ENCODE results near the gene CLIC4. TPM values are rescaled to one million over a fixed set of nuclear protein-coding genes. Genes with fewer than 3 reads are reported as not detected.

CLIC4 gene
- total RNA-seq, 1 experiment from 2014 or later = 123 TPM

DNA sequence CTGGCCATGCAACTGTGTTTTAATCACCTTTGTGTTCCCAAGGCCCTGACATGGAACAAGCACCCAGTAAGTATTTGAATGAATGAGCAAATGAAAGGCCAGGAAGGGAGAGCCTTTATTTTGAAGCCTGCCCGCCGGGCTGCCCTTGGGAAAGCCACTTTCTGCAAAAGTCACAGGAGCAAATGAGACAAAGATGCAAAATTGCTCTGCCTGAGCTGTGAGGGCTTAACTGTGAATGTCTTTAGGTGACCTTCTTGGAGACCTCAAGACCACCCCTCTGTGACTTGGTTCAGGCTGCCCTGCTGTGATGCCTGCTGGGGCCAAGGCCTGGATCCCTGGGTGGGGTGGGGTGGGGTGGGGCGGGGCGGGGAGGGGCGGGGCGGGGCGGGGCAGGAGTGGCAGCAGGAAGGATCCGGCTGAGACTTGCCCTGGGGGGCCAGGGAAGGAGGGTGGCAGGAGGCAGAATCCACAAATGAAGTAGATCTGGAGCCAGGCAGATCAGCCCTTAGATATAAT, 130.8 kb downstream of the CLIC4 start:
- TF ChIP-seq, protein P1, sequence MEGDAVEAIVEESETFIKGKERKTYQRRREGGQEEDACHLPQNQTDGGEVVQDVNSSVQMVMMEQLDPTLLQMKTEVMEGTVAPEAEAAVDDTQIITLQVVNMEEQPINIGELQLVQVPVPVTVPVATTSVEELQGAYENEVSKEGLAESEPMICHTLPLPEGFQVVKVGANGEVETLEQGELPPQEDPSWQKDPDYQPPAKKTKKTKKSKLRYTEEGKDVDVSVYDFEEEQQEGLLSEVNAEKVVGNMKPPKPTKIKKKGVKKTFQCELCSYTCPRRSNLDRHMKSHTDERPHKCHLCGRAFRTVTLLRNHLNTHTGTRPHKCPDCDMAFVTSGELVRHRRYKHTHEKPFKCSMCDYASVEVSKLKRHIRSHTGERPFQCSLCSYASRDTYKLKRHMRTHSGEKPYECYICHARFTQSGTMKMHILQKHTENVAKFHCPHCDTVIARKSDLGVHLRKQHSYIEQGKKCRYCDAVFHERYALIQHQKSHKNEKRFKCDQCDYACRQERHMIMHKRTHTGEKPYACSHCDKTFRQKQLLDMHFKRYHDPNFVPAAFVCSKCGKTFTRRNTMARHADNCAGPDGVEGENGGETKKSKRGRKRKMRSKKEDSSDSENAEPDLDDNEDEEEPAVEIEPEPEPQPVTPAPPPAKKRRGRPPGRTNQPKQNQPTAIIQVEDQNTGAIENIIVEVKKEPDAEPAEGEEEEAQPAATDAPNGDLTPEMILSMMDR (conservative IDR thresholded peaks at IDR 0.05) = no peak
- TF ChIP-seq EZH2 (IDR thresholded peaks at IDR 0.05; ENCODE audit: low read depth) = no peak
- H3K79me2 ChIP-seq (ENCODE audit: low read depth) = no peaks in the 10 kb centered on the region
- no peak overlapping the region for H3K4me2 ChIP-seq
- H3K27me3 ChIP-seq (ENCODE audit: insufficient read depth, low read depth) = no peaks in the 10 kb centered on the region
- no peaks in the 10 kb centered on the region for H3F3A ChIP-seq (ENCODE audit: insufficient read depth, low read depth)
- BruUV-seq (replicated peaks) = no TSS peak
- H3K27ac ChIP-seq = no peak overlapping the region
- no peaks in the 10 kb centered on the region for H3K4me1 ChIP-seq (replicated peaks; ENCODE audit: insufficient read depth)
- H4K20me1 ChIP-seq (ENCODE audit: insufficient read depth) = no peaks in the 10 kb centered on the region
- intact Hi-C loops (cut with micrococcal nuclease; ENCODE audit: unreplicated experiment) = no loop called here
- H3K9me3 ChIP-seq (ENCODE audit: insufficient read depth, low read depth) = no peaks in the 10 kb centered on the region
- H2AFZ ChIP-seq = no peak overlapping the region
- H3K4me3 ChIP-seq = no peak overlapping the region
- H3K36me3 ChIP-seq (ENCODE audit: low read depth) = no peaks in the 10 kb centered on the region
- CTCF ChIA-PET = no interaction called here
- POLR2A ChIA-PET (ENCODE audit: unreplicated experiment) = no interaction called here
- no peak for DNase-seq
- no peaks in the 10 kb centered on the region for H3K9me2 ChIP-seq (ENCODE audit: insufficient read depth)

DNA sequence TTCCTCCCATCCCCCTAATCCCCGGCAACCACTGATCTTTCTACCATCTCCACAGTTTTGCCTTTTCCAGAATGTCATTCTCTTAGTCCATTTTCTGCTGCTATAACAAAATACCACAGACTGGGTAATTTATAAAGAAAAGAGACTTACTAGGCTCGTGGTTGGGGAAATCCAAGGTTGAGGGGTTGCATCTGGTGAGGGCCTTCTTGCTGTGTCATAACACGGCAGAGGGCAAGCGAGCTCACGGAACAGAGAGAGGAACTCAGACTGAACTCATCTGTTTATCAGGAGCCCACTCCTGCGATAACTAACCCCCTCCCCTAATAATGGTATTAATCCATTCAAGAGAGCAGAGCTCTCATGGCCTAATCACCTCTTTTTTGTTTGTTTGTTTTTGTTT, 132.8 kb downstream of the CLIC4 start:
- ChIA-PET POLR2A (ENCODE audit: unreplicated experiment) (no interaction called here), CTCF (no interaction called here)
- no peak overlapping the region for H3K27ac ChIP-seq
- no peaks in the 10 kb centered on the region for H3F3A ChIP-seq (ENCODE audit: insufficient read depth, low read depth)
- H4K20me1 ChIP-seq (ENCODE audit: insufficient read depth) = no peaks in the 10 kb centered on the region
- H3K27me3 ChIP-seq (ENCODE audit: insufficient read depth, low read depth) = no peaks in the 10 kb centered on the region
- H3K79me2 ChIP-seq (ENCODE audit: low read depth) = no peaks in the 10 kb centered on the region
- H3K4me1 ChIP-seq (replicated peaks; ENCODE audit: insufficient read depth) = no peaks in the 10 kb centered on the region
- no peaks in the 10 kb centered on the region for H3K9me3 ChIP-seq (ENCODE audit: insufficient read depth, low read depth)
- intact Hi-C loops (cut with micrococcal nuclease; ENCODE audit: unreplicated experiment) = no loop called here
- no peak for DNase-seq
- H3K36me3 ChIP-seq (ENCODE audit: low read depth) = no peaks in the 10 kb centered on the region
- no peak for TF ChIP-seq EZH2 (IDR thresholded peaks at IDR 0.05; ENCODE audit: low read depth)
- TF ChIP-seq, protein P1 (conservative IDR thresholded peaks at IDR 0.05) = no peak
- no TSS peak for BruUV-seq (replicated peaks)
- H3K4me3 ChIP-seq = no peak overlapping the region
- no peak overlapping the region for H3K4me2 ChIP-seq
- H2AFZ ChIP-seq = no peak overlapping the region
- no peaks in the 10 kb centered on the region for H3K9me2 ChIP-seq (ENCODE audit: insufficient read depth)

DNA sequence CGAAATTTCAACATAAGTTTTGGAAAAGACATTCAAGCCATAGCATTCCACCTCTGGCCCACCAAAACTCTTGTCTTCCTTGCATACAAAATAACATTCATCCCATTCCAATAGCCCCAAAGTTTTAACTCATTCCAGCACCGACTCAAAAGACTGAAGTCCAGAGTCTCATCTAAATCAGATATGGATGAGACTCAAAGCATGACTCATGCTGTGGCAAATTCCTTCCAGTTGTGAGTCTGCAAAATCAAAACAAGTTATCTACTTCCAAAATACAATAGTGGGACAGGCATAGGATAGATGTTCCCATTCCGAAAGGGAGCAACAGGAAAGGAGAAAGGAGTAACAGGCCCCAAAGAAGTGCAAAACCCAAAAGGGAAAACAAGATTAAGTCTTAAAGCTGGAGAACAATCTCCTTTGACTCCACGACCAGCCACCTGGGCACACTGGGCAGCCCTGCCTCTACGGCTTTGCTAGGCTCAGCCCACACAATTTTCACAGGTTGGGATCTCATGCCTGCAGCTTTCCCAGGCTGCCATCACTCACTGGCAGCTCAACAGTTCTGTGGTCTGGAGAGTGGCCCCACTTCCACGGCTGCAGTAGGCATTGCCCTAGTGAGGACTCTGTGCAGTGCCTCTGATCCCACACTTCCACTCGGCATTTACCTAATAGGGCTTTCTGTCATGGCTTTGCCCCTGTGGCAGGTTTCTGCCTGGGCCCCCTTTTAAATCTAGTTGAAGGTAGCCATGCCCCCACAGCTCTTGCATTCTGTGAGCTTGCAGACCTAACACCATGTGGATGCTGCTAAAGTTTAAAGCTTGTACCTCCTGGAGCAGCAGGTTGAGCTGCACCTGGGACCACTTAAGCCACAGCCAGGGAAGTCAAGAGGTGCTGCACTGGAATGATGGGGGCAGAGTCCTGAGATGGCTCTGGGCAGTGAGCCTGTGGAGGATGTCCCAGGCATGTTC, 133.8 kb downstream of the CLIC4 start:
- no peak for DNase-seq
- Histone ChIP-seq H3K79me2 (ENCODE audit: low read depth) (no peaks in the 10 kb centered on the region), H3K27me3 (ENCODE audit: insufficient read depth, low read depth) (no peaks in the 10 kb centered on the region), H2AFZ (no peak overlapping the region), H4K20me1 (ENCODE audit: insufficient read depth) (no peaks in the 10 kb centered on the region), H3K36me3 (ENCODE audit: low read depth) (no peaks in the 10 kb centered on the region), H3K9me3 (ENCODE audit: insufficient read depth, low read depth) (no peaks in the 10 kb centered on the region), H3K27ac (no peak overlapping the region), H3K4me3 (no peak overlapping the region), H3F3A (ENCODE audit: insufficient read depth, low read depth) (no peaks in the 10 kb centered on the region), H3K4me1 (replicated peaks; ENCODE audit: insufficient read depth) (no peaks in the 10 kb centered on the region), H3K4me2 (no peak overlapping the region), H3K9me2 (ENCODE audit: insufficient read depth) (no peaks in the 10 kb centered on the region)
- intact Hi-C loops (cut with micrococcal nuclease; ENCODE audit: unreplicated experiment) = no loop called here
- ChIA-PET POLR2A (ENCODE audit: unreplicated experiment) (no interaction called here), CTCF (interaction anchor here (0.7 kb wide), 1 partner anchor 321 kb away, joined by 3 read pairs; no protein-coding TSS in a partner anchor)
- TF ChIP-seq, protein P1 (conservative IDR thresholded peaks at IDR 0.05) = no peak
- no peak for TF ChIP-seq EZH2 (IDR thresholded peaks at IDR 0.05; ENCODE audit: low read depth)
- no TSS peak for BruUV-seq (replicated peaks)
